Measurements from ENCODE around the gene CERS4.
"Not testable (repeated sequence)": the region's sequence is repeated elsewhere in the genome, so short reads cannot be mapped to it uniquely, and the experiment has no call there.

The CERS4 gene

DNA sequence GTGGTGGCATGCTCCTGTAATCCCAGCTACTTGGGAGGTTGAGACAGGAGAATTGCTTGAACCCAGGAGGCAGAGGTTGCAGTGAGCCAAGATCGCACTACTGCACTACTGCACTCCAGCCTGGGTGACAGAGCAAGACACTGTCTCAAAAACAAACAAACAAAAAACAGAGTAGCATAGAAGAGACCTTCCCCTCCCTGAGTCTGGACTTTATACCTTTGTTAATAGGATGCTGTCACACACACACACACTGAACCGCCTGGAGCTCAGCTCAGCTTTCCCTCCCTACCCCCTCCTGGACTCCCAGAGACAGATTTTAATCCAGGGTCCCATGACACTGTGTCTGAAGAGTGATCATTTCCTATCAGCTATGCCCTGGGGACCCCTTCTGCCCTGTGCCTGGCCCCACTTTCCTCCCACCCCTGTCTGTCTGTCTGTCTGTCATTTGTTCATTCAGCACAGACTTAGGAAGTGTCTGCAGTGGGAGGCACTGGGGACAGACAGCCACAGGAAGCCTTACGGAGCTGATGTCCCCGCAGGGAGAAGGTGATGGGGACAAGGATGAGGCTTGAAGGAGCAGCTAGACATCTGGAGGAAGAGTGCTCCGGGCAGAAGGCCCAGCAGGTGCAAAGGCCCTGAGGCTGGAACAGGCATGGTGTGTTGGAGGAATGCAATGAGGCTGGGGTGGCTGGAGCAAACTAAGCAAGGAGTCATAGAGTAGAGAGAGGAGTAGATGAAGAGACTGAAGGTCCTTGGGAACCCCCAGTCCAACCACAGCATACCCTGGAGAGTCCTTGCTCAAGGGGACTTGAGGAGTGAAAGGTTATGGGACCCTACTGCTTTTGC lies 4.9 kb downstream of the CERS4 start:
- H3K27ac ChIP-seq, result no peak overlapping the region
- TF ChIP-seq ZFX (IDR thresholded peaks at IDR 0.05; ENCODE audit: borderline replicate concordance), result no peak
- TF ChIP-seq, protein P1, sequence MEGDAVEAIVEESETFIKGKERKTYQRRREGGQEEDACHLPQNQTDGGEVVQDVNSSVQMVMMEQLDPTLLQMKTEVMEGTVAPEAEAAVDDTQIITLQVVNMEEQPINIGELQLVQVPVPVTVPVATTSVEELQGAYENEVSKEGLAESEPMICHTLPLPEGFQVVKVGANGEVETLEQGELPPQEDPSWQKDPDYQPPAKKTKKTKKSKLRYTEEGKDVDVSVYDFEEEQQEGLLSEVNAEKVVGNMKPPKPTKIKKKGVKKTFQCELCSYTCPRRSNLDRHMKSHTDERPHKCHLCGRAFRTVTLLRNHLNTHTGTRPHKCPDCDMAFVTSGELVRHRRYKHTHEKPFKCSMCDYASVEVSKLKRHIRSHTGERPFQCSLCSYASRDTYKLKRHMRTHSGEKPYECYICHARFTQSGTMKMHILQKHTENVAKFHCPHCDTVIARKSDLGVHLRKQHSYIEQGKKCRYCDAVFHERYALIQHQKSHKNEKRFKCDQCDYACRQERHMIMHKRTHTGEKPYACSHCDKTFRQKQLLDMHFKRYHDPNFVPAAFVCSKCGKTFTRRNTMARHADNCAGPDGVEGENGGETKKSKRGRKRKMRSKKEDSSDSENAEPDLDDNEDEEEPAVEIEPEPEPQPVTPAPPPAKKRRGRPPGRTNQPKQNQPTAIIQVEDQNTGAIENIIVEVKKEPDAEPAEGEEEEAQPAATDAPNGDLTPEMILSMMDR (IDR thresholded peaks at IDR 0.05), result no peak

DNA sequence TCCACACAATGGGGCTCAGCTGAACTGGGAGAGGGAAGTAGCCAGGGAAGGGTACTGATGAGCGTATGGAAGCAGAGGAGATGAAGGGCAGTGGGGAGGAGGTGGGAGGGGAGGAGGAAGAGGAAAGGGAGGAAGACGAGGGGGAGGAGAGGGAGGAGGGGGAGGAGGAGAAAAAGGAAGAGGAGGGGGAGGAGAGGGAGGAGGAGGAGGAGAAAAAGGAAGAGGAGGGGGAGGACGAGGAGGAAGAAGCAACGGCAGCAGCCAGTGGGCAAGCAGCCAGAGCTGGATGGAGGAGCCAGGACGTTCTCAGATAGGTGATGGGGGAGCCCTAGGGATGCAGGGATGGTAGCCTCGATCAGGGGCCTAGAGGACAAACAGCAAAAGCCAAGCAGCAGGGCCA lies 5.6 kb downstream of the CERS4 start:
- no peak for TF ChIP-seq ZFX (IDR thresholded peaks at IDR 0.05; ENCODE audit: borderline replicate concordance)
- TF ChIP-seq, protein P1 (IDR thresholded peaks at IDR 0.05), result no peak
- no peak overlapping the region for H3K27ac ChIP-seq

DNA sequence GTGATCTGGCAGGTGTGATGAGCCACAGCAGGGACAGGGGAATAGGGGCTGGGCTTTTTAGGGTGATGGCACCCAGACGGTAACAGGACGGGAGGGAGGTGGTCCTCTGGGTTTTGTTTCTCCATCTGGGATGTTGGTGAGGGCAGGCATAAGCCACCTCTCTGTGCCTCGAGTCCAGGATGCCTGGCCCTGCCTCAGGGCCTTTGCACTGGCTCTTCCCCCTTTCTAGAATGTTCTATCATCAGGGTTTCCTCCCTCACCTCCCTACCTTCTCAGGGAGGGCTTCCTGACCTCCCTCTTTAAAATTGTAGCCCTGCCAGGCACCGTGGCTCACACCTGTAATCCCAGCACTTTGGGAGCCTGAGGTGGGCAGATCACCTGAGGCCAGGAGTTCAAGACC lies 6.6 kb downstream of the CERS4 start:
- no peak overlapping the region for H3K27ac ChIP-seq

DNA sequence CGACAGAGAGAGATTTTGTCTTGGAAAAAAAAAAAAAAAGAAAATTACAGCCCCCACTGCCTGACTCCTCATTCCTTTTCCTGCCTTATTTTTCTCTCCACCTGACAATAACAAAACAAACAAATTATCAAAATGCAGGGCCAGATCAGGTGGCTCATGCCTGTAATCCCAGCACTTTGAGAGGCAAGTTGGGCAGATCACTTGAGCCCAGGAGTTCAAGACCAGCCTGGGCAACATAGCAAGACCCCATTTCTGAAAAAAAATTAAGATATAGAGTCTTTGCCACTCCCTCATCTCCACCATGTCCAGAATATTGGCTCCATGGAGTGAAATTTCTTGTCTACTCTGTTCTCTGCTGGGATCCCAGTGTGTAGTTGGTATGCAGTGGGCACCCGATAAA lies 7.2 kb downstream of the CERS4 start:
- H3K27ac ChIP-seq, result no peak overlapping the region
- TF ChIP-seq, protein P1 (IDR thresholded peaks at IDR 0.05), result no peak
- TF ChIP-seq ZFX (IDR thresholded peaks at IDR 0.05; ENCODE audit: borderline replicate concordance), result no peak

More for the DNA sequence above, 6.6 kb downstream of the CERS4 start:
- no peak for TF ChIP-seq ZFX (IDR thresholded peaks at IDR 0.05; ENCODE audit: borderline replicate concordance)
- TF ChIP-seq, protein P1 (IDR thresholded peaks at IDR 0.05), result no peak

DNA sequence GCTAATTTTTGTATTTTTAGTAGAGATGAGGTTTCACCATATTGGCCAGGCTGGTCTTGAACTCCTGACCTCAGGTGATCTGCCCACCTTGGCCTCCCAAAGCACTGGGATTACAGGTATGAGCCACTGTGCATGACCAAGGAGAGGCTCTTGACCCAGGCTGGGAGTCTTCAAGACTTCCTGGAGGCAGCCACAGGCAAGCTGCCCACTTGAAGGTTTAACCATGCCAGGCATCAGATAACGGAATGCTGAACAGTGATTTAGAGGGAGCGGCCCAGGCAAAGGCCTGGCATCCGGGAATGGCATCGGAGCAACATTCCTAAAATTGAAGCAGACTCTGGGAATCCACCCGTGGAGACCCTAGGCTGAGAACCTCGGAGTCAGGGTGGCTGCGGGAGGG lies 9.0 kb downstream of the CERS4 start:
- not testable (repeated sequence) for H3K27ac ChIP-seq

DNA sequence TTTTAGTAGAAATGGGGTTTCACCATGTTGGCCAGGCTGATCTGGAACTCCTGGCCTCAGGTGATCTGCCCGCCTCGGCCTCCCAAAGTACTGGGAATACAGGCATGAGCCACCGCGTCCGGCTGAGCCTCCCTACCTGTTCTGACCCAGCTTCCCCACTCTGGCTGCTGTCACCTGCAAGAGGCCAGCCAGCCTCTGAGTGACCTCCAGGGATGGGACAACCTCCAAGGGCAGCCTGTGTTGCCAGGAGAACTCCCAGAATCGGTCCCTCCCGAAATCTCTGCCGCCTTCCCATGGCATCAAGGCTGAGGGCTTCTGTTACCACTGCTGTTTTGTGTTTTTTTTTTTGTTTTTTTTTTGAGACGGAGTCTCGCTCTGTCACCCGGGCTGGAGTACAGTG lies 11.3 kb downstream of the CERS4 start:
- H3K27ac ChIP-seq, result no peak overlapping the region
- TF ChIP-seq ZFX (IDR thresholded peaks at IDR 0.05; ENCODE audit: borderline replicate concordance), result no peak
- TF ChIP-seq, protein P1 (IDR thresholded peaks at IDR 0.05), result no peak

DNA sequence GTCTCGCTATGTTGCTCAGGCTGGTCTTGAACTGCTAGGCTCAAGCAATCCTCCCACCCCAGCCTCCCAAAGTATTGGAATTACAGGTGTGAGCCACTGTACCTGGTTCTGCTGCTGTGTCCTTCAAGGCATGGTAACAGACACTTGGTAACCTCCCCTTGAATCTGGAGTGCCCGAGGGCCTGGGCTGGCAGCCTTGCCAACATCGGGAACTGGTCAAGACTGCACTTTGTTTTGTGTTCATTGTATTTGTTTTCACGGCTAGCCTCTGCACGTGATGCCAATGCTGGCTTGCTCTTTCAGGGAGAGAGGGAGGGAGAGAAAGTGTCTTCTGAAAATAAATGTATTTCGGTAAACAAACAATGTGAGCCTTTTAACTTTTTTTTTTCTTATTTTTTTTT lies 12.0 kb downstream of the CERS4 start:
- peak overlapping the region; percentile 46 for H3K27ac ChIP-seq
- TF ChIP-seq, protein P1 (IDR thresholded peaks at IDR 0.05), result no peak
- TF ChIP-seq ZFX (IDR thresholded peaks at IDR 0.05; ENCODE audit: borderline replicate concordance), result no peak

DNA sequence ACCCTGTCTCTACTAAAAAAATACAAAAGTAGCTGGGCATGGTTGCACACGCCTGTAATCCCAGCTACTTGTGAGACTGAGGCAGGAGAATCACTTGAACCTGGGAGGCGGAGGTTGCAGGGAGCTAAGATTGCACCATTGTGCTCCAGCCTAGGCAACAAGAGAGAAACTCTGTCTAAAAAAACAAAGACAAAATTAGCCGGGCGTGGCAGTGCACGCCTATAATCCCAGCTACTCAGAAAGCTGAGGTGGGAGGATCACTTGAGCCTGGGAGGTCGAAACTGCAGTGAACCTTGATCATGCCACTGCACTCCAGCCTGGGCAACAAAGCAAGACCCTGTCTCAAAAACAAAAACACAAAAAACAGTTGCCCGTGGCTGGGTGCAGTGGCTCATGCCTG lies 14.3 kb downstream of the CERS4 start:
- H3K27ac ChIP-seq, result not testable (repeated sequence)
